Subcutaneous abdominal adipose tissue (tissue), 5 donors: ENCODE data around the gene EPB41L3.

Experiments
- H3K27ac ChIP-seq: one replicate; pipeline ENCODE4 v1.7.0; 2013; ENCODE audit warnings: low read depth, mild to moderate bottlenecking, inconsistent platforms, low read length, moderate library complexity
- H3K27me3 ChIP-seq, 5 donors: one replicate each; pipeline ENCODE4 v1.7.0; 2013; ENCODE audit warnings: low read length in 5 of 5, inconsistent platforms in 1 of 5; ENCODE audit not compliant: control insufficient read depth in 5 of 5, insufficient read depth in 4 of 5
- H3K36me3 ChIP-seq, 5 donors: one replicate each; pipeline ENCODE4 v1.7.0; 2013; ENCODE audit warnings: low read length in 5 of 5; ENCODE audit not compliant: control insufficient read depth in 5 of 5, insufficient read depth in 5 of 5
- H3K4me1 ChIP-seq, 5 donors: one replicate each; pipeline ENCODE4 v1.7.0; 2013; ENCODE audit warnings: low read length in 5 of 5, mild to moderate bottlenecking in 3 of 5, moderate library complexity in 1 of 5; ENCODE audit not compliant: control insufficient read depth in 5 of 5, insufficient read depth in 5 of 5
- H3K4me3 ChIP-seq, 5 donors: one replicate each; pipeline ENCODE4 v1.7.0; 2013; ENCODE audit warnings: low read length in 5 of 5, low read depth in 1 of 5
- H3K9ac ChIP-seq, 5 donors: one replicate each; pipeline ENCODE4 v1.7.0; 2013; ENCODE audit warnings: low read length in 5 of 5, mild to moderate bottlenecking in 4 of 5, moderate library complexity in 3 of 5
- H3K9me3 ChIP-seq, 5 donors: one replicate each; pipeline ENCODE4 v1.7.0; 2013; ENCODE audit warnings: low read length in 5 of 5; ENCODE audit not compliant: control insufficient read depth in 5 of 5
- donor health status: healthy.
- donor health status: healthy.
- donor health status: healthy.
- donor health status: healthy.
- donor health status: healthy.

EPB41L3 gene

DNA sequence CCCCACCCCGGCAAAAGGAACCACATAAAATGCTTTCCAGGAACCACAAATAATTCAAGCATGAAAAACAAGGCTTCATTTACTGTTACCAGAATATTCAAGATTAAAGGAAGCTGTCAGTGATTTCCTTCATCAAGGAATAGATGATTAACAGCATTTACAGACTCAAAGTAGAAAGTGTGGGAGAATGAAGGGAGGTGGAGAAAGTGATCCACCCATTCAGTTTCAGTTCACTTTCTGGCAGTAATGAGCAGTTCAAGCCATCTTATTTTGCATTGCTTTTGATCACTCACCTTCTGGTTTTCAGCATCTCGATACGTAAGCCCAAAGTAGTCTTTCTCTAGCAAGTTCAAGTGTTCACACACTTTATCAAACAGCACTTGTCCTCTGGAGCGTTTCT lies 99.0 kb downstream of the EPB41L3 start:
- Histone ChIP-seq H3K27ac (no peak overlapping the region), H3K4me3 (no peak overlapping the region), H3K4me1 (peaks cover 0 to 3% (median under 1%) of the 10 kb centered on the region in 5 donors), H3K36me3 (peaks cover 0 to 16% (median 2%) of the 10 kb centered on the region in 5 donors), H3K9me3 (no peaks in the 10 kb centered on the region), H3K27me3 (no peaks in the 10 kb centered on the region), H3K9ac (no peak overlapping the region)

DNA sequence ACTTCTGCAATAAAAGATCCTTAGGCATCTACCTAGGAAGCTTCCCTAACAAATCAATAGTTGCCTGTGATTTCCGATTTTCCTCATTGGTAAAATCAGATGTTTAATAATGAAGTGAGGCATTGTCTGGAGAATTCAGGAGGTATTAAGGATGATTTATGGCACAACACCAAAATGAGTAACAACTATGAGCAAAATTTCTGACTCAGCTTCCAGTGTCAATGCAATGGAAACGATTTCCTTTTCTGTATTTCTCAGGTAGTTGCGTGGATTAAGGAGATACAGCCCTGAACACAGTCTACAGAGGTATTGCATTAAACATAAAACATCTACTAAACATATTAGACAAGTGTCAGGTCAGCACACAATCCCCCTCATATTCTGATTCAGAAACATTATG lies 99.5 kb downstream of the EPB41L3 start:
- Histone ChIP-seq H3K27me3 (no peaks in the 10 kb centered on the region), H3K9ac (no peak overlapping the region), H3K36me3 (peaks cover 0 to 16% (median 2%) of the 10 kb centered on the region in 5 donors), H3K9me3 (no peaks in the 10 kb centered on the region), H3K27ac (no peak overlapping the region), H3K4me1 (peaks cover 0 to 3% (median 0%) of the 10 kb centered on the region in 5 donors), H3K4me3 (no peak overlapping the region)

DNA sequence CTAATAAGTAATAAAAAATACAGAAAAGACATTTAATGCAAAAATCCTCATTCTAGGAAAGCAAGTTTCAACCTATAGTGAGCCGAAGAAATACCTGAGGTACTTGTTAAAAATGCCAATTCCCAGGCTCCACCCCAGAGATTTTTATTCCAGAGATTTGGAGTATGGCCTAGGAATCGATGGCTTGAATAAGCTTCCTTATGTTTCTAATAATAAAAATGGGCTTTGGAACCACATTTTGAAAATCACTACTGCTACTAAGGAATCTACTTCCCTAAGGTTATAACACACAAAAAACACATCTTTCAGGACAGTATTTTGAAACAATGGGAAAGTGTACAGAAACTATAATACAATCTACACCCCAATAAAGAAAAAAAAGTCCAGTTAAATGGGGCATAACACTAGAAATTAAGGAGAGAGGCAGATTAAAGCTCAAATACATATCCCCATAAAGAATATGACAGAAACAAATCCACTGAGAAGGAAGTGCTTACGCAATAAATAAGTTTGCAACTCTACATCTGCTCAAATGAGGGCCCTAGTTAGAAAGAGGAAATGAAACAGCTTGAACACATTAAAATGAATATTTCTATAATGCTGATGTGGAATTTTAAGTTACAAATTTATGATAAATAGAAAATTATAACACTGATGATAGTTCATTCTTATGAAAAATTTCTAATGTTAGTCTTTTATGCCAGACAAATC lies 103.7 kb downstream of the EPB41L3 start:
- H3K36me3 ChIP-seq, result peaks cover 0 to 16% (median 8%) of the 10 kb centered on the region in 5 donors
- H3K9ac ChIP-seq, result no peak overlapping the region
- no peak overlapping the region for H3K4me3 ChIP-seq
- H3K27ac ChIP-seq, result no peak overlapping the region
- no peaks in the 10 kb centered on the region for H3K27me3 ChIP-seq
- H3K4me1 ChIP-seq, result peaks cover 0 to 5% (median 2%) of the 10 kb centered on the region in 5 donors
- no peaks in the 10 kb centered on the region for H3K9me3 ChIP-seq

DNA sequence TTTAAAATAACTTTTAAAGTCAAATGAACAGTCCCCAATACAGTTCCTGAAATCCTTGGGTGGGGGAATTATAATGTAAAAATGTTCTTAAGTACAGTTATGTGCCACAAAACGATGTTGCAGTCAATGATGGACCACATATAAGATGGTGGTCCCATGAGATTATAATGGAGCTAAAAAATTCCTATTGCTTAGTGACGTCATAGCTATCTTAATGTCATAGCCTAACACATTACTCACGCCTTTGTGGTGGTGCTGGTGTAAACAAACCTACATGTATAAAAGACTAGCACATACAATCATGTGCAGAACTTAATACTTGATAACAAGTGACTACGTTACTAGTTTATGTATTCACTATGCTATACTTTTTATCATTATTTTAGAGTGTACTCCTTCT lies 109.4 kb downstream of the EPB41L3 start:
- Histone ChIP-seq H3K9ac (no peak overlapping the region), H3K4me1 (peaks cover 0 to 5% (median 0%) of the 10 kb centered on the region in 5 donors), H3K4me3 (no peak overlapping the region), H3K9me3 (no peaks in the 10 kb centered on the region), H3K27ac (no peak overlapping the region), H3K27me3 (no peaks in the 10 kb centered on the region), H3K36me3 (peaks cover 13 to 25% (median 18%) of the 10 kb centered on the region in 5 donors)

DNA sequence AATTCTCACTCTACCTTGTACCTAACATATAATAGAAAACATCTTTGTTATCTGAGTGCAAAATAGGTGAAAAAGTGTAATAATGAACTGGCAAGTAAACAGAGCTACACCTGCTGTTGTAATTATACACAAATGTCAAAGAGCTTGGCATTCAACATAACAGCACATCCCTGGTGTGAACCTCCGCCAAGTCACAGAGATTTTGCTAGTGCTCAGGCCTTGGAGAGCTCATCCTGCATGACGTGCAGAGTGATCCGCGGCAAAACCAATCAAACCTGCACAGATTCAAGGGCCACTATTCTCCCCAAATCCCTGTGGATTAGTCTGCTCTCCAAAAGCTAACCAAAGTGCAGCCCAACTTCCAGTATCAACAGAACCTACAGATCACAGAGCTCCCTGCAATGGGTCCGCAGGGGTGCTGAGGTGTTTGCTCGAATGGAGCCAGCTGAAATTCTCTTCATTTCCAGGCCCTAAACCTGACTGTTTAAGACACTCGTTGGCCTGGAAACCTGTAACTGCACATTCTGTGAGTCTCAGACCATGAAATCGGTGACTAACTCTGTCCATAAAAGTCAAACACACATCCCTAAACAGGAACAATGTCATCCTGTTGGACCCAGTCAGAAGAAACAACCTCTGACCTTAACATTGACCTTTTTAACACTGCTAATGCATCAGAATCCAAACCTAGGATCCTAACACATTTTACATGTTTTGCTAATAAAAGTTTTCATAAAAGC lies 111.8 kb downstream of the EPB41L3 start:
- Histone ChIP-seq H3K9ac (no peak overlapping the region), H3K27ac (no peak overlapping the region), H3K9me3 (no peaks in the 10 kb centered on the region), H3K4me1 (no peaks in the 10 kb centered on the region), H3K4me3 (no peak overlapping the region), H3K27me3 (no peaks in the 10 kb centered on the region), H3K36me3 (peaks cover 13 to 25% (median 20%) of the 10 kb centered on the region in 5 donors)

DNA sequence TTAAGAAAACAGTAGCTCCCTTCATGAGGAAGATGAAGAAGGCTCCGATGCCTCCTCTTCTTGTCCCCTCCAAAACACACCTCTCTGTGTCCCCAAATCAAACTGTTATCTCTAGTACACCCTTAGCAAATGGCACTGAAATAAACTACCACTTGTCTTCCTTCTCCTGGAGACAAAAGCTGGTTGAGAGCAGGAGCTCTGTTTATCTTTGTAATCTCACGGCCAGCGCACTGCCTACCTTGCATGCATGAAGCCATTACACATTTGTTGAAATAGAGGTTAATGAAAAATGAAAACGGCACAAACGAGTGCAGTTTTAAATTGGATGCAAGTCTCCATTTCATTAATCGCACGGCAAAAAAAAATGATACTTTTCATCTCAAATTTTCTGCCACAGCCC lies 113.7 kb downstream of the EPB41L3 start:
- no peaks in the 10 kb centered on the region for H3K4me1 ChIP-seq

DNA sequence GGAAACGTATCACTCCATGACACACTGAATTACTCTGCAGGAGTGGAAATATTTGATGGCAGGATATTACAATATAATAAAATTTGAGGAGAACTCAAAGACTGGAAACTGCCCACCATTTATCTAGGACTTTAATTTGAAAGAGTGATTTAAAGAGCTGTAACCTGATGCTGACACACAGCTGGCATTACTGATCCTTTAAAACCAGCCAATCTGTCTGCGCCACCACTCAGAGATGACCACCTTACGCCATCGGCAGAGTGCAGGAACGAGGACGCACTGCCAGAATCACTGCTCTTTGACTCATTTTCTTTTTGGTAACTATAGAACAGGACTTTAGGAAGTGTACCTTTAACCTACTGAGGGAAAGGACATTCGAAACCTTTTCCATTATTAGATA lies 114.1 kb downstream of the EPB41L3 start:
- H3K9ac ChIP-seq, result no peak overlapping the region
- peaks cover 14 to 23% (median 22%) of the 10 kb centered on the region in 5 donors for H3K36me3 ChIP-seq
- no peaks in the 10 kb centered on the region for H3K9me3 ChIP-seq
- H3K4me3 ChIP-seq, result no peak overlapping the region
- H3K4me1 ChIP-seq, result no peaks in the 10 kb centered on the region
- H3K27ac ChIP-seq, result no peak overlapping the region
- H3K27me3 ChIP-seq, result no peaks in the 10 kb centered on the region

More for the DNA sequence above, 113.7 kb downstream of the EPB41L3 start:
- Histone ChIP-seq H3K27ac (no peak overlapping the region), H3K36me3 (peaks cover 16 to 23% (median 22%) of the 10 kb centered on the region in 5 donors), H3K9ac (no peak overlapping the region), H3K4me3 (no peak overlapping the region), H3K27me3 (no peaks in the 10 kb centered on the region), H3K9me3 (no peaks in the 10 kb centered on the region)

DNA sequence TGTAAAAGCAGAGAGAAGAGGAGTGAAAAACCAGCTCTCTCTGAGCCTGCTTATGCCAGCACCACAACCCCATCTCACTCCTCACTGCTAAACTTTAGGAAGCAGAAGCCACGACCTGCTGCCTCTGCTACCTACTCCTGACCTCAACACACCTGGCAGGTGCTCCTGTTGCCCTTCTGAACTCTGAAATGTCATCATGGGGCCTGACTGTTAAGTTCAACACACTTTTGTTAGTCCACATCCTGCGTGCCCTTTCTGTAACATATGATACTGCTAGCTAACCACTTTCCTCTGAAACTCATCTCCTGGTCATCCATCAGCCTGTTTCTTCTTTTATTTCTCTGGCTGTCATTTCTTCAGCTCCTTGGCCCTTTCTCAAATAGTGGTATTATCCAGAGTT lies 118.1 kb downstream of the EPB41L3 start:
- peaks cover 0 to 6% (median 3%) of the 10 kb centered on the region in 5 donors for H3K4me1 ChIP-seq
- H3K9ac ChIP-seq, result no peak overlapping the region
- H3K4me3 ChIP-seq, result no peak overlapping the region
- no peak overlapping the region for H3K27ac ChIP-seq
- no peaks in the 10 kb centered on the region for H3K9me3 ChIP-seq
- peaks cover 13 to 25% (median 17%) of the 10 kb centered on the region in 5 donors for H3K36me3 ChIP-seq
- H3K27me3 ChIP-seq, result no peaks in the 10 kb centered on the region

DNA sequence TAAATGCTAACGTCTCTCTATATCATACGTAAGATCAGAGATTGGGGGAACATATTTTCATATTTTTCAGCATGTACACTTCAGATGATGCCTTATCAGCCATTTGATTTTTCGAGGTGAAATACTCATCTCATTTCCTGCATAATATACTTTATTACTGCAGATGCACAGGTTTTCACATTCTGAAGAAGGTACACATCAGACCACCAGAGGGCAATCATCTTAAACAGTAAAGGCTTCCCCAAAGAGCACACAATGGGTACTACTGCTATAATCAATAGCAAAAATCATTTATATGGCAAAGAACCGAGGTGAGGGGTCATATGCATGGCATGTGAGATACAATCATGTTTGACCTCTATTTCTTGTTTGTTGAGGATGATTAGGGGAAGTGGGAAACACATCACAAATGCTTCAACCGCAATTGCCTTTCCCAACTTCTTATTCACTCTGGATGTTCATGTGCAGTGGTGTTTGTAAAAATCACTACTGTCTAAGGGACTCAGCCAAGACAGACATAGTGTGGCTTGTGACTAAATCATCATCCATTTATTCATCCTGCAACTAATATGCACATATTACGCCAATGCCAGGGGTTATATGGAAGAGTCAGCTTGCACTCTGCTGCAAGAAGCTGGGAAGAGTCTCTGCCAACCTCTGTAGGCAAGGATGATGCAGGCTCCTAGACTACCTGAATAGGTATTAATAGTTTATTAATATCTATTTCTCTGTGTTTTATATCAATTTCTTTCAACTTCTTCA lies 118.7 kb downstream of the EPB41L3 start:
- Histone ChIP-seq H3K27me3 (no peaks in the 10 kb centered on the region), H3K27ac (no peak overlapping the region), H3K36me3 (peaks cover 13 to 25% (median 17%) of the 10 kb centered on the region in 5 donors), H3K4me3 (no peak overlapping the region), H3K9ac (no peak overlapping the region), H3K9me3 (no peaks in the 10 kb centered on the region), H3K4me1 (peaks cover 0 to 9% (median 3%) of the 10 kb centered on the region in 5 donors)
